Glomerular visceral epithelial cell (primary cell): ENCODE results near the gene CAMK1G.

Experiments
- DNase-seq: peaks from one replicate; pipeline ENCODE4 v3.0.0-alpha.2; 2016; ENCODE audit errors: extremely low spot score

Gene CAMK1G

GRCh38 chr1:209600541-209600940 is 17.0 kb downstream of the CAMK1G start:
- no peak for DNase-seq

GRCh38 chr1:209601809-209602657 is 18.5 kb downstream of the CAMK1G start:
- peak; percentile 54 for DNase-seq

GRCh38 chr1:209603877-209604276 is 20.4 kb downstream of the CAMK1G start:
- no peak for DNase-seq

- DNase-seq, result peak; percentile 83
Measured at GRCh38 chr1:209607102-209607794, 23.7 kb downstream of the CAMK1G start.

GRCh38 chr1:209607795-209608178 is 24.3 kb downstream of the CAMK1G start:
- DNase-seq, result no peak

- DNase-seq, result no peak
Measured at GRCh38 chr1:209609041-209609790, 25.7 kb downstream of the CAMK1G start.

GRCh38 chr1:209609791-209610630 is 26.5 kb downstream of the CAMK1G start:
- DNase-seq, result no peak

- DNase-seq, result no peak
Measured at GRCh38 chr1:209610631-209610905, 27.1 kb downstream of the CAMK1G start.

- DNase-seq, result no peak
Measured at GRCh38 chr1:209611771-209612570, 28.5 kb downstream of the CAMK1G start.

- no peak for DNase-seq
Measured at GRCh38 chr1:209612646-209613399, 29.3 kb downstream of the CAMK1G start.

- no peak for DNase-seq
Measured at GRCh38 chr1:209613400-209614150, 30.1 kb downstream of the CAMK1G start.

- no peak for DNase-seq
Measured at GRCh38 chr1:209614151-209614420, 30.6 kb downstream of the CAMK1G start.

- no peak for DNase-seq
Measured at GRCh38 chr1:209614906-209615305, 31.4 kb downstream of the CAMK1G start.

- no peak for DNase-seq
Measured at GRCh38 chr1:209616366-209617046, 33.0 kb downstream of the CAMK1G start.

- no peak for DNase-seq
Measured at GRCh38 chr1:209617047-209617673, 33.6 kb downstream of the CAMK1G start.

- DNase-seq, result no peak
Measured at GRCh38 chr1:209617755-209618154, 34.2 kb downstream of the CAMK1G start.

GRCh38 chr1:209618291-209618690 is 34.8 kb downstream of the CAMK1G start:
- no peak for DNase-seq

GRCh38 chr1:209618756-209619420 is 35.4 kb downstream of the CAMK1G start:
- DNase-seq, result no peak
